IPS DF 4.7 (cell line): ENCODE data around the gene EDN3.

Source experiments
- DNase-seq: peaks from one replicate; pipeline ENCODE4 v3.0.0-alpha.2; 2013; ENCODE audit warnings: low spot score; ENCODE audit errors: extremely low read depth

EDN3 gene, protein sequence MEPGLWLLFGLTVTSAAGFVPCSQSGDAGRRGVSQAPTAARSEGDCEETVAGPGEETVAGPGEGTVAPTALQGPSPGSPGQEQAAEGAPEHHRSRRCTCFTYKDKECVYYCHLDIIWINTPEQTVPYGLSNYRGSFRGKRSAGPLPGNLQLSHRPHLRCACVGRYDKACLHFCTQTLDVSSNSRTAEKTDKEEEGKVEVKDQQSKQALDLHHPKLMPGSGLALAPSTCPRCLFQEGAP

DNA sequence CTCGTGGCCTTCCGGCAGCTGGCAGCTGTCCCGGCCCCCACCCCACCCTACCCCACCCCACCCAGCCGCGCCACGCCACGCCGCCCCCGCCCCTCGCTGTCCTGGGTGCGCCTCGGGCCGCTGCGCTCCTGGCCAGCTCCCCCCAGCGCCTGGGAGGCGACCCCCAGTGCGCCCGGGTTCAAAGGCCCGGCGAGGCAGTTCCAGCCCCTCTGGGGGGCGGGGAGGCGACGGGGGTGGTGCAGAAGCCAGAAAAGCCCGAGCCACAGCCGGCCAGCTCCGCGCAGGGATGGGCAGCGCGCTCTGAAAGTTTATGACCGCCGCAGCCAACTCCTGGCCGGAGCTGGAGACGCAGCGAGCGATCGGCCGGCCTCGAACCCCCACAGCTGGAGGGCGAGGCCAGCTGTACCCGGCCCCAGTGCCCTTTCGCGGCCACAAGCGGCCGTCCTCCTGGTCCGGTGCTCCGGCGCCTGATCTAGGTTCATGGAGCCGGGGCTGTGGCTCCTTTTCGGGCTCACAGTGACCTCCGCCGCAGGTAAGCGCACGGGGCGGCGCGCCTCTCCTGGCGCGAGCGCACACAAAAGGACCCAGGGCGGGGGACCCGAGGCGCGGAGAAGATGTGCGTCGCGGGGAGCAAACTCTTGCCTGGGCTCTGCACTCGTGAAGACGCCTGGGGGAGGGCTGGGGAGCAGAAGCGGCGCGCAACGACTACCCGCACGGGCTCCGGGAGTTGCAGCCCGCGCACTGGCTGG is at the start of gene EDN3:
Gene EDN3, plus strand, starts transcription at position 279 of the 749 bp plus-strand sequence. Its CDS starts 202 bp downstream, at position 481.
- DNase-seq: no peak

DNA sequence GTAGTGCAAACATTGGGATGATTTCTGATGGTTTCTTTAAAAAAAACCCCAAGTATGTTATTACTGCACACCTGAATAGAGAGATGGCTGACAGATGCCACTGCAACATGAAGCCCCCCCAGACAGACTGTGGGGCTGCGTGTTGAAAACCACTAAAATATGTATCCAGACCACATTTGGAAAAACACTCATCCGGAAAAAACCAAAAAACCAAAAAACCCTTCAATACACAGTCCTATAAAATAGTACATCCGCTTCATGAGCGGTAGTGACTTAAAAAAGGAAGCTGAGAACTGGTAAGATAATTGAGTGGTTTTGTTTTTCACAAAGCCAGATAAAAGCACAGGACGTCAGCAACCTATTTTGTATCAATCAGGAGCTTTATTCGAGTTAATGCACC is 47.1 kb upstream of the EDN3 start:
- DNase-seq: no peak

DNA sequence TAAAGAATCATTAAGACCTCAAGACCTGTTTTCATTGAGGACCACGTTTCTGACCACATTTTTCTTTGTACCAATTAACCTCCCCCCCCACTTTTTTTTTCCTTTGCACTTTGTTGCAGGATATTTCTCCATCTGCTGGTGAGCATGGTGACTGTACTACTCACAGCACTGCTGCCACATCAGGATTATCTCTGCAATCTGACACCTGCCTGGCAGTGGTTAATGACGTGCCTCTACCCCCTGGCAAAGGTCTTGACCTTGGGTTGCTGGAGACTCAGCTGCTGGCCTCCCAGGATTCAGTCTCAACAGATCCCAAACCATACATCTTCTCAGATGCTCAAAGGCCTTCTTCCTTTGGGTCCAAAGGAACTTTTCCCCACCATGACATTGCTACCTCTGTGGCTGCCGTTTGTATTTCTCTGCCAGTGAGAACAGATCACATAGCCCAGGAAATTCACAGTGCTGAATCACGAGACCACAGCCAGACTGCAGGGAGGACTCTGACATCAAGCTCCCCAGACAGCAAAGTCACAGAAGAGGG is 46.6 kb upstream of the EDN3 start:
- DNase-seq: no peak

DNA sequence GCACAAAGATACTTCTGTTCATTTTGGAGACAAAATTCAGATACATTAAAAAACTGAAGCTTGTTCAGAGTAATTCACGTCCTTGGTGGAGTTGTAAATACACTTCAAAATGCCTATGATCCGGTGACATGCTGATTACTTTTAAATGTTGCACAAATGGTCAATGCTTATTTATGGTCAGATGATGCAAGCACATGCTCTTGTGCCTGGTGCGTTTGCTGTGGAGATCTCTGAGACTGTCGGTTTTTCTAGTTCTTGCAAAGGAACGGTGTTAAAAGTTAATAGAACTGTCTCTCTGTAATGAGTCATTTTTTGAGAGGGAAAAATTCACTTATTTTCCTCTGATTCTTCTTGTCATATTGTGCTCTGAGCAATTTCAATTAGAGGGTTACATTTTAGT is 45.2 kb upstream of the EDN3 start:
- DNase-seq: no peak

DNA sequence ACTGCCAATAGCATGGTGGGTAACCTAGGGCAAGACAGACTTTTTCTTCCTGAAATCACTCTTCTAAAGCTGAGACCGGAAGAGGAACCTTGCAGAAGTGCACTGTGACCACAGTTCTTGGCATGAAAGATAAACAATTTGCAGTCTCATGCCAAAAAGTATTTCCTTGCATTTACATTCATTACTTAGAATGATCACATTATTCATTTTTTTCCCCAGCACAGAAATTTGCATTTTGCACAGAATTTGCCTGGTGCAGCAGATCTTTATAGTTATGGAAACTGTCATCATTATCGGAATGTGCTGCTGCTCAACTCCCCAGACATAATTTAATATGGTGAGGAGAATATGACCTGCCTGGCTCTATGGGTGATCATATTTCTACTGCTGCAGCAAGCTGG is 42.2 kb upstream of the EDN3 start:
- no peak for DNase-seq

DNA sequence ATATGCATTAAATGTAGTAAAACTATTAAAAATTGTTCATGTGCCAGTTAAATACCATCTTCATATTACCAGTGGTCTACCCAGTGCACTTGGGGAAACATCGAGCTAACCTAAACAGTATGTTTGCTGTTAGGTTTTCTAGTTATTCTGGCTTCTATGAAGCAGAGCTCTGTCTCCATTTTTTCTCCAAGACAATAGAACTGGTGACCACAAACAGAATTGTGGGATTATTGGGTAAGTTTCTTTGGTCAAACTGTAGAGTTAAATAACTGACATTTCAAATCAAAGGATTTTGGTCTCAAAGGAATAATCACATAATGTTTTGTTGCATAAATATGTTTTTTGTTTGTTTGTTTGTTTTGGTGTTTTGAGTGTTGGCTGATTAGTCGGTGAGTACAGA is 40.5 kb upstream of the EDN3 start:
- DNase-seq: no peak

DNA sequence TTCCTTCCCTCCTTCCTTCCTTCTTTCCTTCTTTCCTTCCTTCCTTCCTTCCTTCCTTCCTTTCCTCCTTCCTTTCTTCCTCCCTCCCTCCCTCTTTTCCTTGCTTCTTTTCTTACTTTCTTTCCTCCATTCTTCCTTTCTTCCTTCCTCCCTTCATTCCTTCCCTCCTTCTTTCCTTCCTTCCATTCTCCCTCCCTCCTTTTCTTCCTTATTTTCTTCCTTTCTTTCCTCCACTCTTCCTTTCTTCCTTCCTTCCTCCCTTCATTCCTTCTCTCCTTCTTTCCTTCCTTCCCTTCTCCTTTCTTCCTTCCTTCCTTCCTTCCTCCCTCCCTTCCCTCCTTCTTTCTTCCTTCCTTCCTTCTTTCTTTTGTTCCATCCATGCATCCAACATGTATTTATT is 35.1 kb upstream of the EDN3 start:
- no peak for DNase-seq

DNA sequence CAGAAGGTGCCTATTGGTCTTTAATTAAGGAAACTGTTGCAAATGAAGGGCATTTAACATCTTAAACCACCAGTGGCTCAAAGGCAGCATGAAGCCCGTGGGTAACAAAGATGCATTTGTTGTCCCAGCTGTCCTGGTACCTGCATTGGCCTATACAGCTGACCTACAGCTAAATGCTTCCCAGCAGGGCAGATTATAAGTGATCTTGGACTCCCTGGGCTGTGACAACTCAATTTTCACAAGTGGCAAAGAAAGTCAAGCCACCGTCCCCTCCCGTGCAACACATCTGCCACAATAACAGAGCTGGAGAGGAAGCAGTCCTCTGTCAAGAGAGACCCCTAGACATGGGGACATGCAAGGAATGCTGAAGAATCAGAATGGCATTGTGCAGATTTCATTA is 31.5 kb upstream of the EDN3 start:
- DNase-seq: peak; percentile 16

DNA sequence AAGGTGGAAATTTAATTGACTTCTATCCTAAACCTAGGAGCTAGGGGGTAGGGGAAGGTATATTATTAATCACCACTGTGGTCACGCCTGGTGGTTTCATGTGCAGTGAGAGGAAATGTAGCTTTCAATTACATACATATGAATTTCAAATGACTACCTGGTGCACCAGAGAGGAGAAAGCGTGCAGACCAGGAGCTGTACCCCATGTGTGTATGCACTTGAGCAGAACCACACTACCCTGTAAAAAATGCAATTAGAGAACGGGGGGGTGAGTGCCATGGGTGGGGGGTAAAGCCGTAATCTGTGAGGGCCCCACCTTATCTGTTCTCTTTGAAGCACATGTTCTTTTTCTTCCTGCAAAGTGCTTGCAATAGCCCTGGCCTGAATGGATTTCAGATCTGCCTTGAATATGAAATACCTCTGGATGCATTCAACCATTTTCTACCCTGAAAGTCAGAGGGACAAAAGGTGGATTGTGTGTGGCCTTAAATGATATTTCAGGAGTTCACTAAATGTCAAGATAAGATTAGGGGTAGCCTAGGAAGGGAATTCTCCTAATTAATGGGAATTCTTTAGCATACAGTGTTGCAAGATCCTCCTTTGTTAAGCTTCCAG is 30.9 kb upstream of the EDN3 start:
- no peak for DNase-seq

DNA sequence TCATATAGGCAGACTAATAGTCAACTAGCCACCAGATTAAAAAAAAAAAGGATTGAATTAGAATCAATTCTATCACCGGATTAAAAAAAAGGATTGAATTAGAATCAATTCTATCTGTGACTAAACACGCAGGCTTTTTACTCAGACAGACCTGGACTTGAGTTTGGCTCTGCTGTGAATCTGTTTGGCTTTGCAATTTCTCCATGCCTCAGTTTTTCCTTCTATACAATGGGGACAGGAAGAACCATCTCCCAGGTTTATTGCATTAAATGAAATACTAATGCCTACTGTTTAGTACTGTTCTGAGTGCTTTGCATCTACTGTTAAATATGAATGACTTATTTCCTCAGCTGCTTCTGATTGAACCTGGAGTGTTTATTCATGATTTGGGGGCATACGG is 30.0 kb upstream of the EDN3 start:
- no peak for DNase-seq

DNA sequence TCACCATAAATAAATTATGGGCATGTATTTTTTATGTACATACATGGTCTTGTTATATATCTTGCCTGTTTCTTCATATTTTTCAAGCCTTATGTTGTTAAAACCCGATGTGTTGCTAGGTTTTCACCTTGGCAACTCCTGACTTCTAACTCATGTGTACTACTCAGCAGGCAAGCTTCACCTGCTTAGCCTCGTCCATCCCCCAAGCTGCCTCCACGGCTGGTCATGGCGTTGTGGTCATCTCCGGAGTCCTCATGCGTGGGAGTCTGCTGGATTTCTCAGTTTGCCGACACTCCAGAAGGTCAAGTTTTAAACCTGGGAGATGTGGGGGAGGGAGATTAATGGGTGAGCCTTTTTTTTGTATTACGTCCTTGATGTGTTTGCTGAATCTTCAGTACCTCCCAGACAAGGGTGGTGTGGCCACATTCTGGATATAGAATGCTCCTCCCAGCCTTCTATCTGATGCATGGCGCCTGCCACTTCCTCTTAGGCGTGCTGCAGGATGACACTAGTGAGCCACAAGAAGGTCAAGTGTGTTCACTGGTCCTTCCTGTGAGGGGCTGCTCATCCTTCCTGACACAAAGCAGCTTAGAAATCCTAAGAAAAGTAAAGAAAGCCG is 26.6 kb upstream of the EDN3 start:
- no peak for DNase-seq

DNA sequence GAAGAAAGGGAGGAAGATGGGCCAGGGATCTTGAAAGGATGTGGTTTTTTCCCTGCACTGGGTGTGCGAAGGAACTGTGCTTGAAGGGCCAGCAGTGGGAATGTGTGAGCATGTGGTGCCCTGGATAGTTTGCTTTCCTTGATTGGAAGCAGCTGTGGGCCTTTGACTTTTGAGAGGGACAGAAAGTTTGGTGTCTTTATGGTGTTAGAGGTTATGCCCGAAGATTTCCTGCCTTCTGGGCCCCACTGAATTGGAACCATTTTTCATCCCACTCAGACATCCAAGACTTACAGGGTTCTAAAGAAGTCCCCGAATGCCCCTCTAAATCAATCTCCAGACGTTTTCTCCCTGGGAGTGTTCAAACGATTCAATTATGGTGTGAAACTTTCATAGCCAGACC is 23.5 kb upstream of the EDN3 start:
- no peak for DNase-seq

DNA sequence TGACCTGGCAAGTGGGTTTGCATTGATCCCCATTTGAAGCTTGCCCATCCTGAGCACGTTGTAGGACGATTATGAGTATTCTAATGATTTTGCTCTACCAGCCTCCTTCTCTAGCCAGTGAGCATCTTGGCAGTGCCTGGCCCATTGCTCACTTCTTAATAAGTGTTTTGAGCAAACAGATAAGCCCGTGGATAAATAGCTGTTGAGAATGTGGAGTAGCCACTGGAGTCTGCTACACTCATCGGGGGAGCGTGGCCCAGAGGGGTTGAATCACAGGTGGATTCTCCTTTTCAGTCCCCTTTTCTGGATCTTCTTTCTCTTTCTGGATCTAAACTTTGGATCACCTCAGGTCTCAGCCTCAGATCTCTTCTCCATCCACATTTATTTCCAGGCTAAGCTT is 15.9 kb upstream of the EDN3 start:
- no peak for DNase-seq

DNA sequence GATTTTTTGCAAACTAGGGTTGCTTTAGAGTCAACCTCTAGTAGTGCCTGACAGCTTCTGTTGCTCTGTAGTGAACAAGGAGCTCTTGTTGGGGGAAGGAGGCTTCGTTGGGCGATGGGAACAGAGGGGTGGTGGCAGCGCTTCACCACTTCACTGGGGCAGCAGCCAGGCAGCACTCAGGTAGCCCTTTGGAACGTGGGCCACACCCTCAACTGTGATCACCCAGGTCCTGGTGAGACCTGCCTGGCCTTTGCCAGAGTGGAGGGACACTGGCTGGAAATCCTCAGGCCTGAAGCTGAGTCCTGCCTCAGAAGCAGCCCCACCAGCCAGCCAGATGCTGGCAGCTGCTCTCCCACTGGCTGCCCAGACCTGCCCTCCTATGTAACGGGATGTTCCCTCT is 10.4 kb upstream of the EDN3 start:
- no peak for DNase-seq

DNA sequence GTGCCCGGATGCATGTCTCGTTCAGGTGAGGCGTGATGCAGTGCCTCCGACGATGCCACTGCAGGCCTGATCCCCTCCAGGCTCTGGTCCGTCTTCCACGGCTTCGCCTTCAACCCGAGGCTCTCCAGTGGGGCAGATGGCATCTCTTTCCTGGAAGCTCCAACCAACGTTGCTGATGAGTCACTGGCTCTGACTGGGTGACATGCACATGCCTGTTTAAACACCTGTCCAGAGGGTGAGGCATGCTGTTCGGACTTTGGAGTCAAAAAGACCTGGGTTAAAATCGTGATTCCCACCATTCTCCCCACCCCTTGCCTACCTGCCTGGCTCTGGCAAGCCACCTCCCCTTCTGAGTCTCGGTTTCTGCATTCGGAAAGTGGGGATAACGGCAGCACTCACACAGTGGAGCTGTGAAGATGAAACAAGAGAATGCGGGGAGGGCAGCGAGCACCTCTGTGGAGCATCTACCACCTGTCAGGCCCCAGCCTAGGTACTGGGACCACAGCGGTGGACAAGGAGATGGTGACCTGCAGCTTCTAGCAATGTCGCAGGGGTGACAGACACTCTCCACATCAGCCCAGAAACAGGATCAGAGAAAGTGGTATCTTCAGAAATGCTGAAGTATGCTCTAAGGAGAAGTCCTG is 8.5 kb upstream of the EDN3 start:
- DNase-seq: no peak

DNA sequence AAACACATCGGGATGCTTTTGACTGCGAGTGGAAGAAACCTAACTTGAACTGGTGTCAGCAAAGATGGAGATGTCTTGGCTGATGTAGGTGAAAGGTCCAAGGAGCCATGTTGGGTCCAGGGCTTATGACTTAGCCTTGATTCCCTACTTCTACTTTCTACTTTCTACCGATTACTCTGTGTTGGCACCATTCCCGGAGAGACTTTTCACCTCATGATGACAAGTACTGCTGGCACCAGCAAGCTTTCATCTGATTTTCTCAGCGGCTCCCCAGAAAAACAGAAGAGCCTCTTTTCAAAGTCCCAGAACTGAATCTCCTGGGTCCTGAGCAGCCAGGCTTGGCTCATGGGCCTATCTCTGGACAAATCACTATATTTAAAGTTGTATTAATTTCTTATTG is 4.9 kb upstream of the EDN3 start:
- DNase-seq: no peak

DNA sequence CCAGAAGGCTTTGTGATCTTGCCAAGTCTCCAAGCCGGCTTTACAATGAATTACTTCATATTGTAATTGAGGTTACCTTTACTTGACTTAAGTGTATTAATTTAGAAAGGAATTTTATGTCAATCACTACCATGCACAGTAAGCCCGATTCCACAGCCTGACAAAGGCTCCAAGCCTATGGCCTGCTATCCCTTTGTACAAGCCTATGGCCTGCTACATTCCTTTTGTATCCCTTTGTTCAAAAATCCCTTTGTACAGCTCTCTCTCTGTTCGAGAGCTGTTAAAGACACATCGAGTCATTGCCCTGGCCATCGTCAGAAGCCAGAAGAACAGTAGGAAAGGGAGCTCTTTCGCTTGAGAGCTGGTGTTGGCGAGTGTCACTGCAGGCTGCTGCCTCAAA is 2.7 kb upstream of the EDN3 start:
- DNase-seq: no peak

DNA sequence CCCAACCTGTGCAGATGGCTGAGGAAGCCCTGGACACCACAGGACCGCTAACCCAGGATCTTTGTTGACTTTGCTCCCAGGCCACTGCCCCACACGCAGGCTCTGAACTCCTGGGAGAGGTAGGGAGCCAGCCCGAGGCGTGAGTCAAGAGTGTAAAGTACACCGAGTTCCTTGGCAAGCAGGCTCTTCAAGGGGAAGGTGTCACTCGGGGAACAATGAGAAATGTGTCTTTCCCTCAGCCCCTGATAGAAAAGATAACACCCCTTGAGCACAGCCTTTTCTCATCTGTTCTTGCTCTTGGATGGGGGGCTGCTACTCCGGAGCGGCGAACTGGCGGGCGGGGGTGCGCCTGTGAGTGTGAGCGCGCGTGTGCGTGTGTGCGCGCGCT is 472 bp upstream of the EDN3 start:
- DNase-seq: no peak

DNA sequence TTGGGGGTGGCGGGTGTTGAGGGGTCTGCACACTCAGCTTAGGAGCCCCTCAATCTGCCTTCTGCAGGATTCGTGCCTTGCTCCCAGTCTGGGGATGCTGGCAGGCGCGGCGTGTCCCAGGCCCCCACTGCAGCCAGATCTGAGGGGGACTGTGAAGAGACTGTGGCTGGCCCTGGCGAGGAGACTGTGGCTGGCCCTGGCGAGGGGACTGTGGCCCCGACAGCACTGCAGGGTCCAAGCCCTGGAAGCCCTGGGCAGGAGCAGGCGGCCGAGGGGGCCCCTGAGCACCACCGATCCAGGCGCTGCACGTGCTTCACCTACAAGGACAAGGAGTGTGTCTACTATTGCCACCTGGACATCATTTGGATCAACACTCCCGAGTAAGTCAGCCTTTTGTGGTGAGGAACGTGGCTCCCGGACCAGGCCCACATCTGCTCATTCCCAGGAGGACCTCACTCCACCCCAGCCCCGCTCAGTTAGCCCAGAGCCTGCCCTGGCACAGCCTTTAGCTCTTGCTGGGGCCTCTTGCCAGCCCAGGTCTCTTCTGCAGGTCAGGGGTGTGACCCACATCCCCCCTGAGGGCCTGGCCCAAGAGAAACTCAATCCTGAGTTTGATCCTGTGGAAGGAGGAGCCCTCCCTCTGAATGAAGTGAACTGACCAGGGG is 1.1 kb downstream of the EDN3 start:
- no peak for DNase-seq

DNA sequence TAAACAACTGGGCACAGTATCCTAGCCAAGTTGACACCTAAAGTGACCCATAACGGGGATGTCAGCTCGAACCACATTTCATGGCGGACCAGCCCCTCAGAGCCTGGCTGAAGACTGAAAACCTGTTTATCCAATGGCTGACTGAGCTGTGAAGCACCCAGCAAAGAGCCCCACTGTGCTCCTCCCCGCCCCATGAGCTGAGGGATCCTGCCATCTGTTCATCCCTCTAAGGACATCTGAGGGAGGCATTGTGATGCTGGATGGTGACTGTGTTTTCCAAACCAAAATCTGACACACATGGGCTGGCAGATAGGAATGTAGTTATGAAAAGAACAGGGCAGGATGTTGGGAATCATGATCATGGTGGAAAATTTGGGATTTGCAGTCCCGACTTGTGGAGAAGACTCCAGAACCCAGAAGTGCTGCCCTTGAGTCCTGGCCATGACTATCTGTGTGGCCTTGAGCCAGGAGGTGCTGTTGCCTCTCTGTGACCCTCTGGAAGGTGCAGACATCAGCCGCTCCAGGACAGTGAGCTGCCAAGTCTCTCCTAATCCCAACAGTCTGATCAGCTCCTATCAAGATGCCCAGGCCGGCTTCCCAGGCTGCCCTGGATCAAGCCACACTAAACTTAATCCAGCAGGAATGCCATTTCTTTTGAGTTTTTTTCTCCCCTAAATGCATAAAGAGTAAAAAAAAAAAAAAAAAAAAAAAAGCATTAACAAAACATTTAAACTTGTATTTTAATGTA is 5.7 kb downstream of the EDN3 start:
- no peak for DNase-seq
